Measurements from ENCODE around the gene CALN1. TPM values are rescaled to one million over a fixed set of nuclear protein-coding genes. Genes with fewer than 3 reads are reported as not detected.

CALN1 gene
- total RNA-seq, 1 donor from 2014 or later: not detected

- Mint-ChIP-seq H3K36me3 (ENCODE audit: low read depth) (no peaks in the 10 kb centered on the region), H3K27me3 (ENCODE audit: low read depth) (no peaks in the 10 kb centered on the region), H3K27ac (no peak overlapping the region), H3K9me3 (peaks cover 5% of the 10 kb centered on the region), H3K4me1 (ENCODE audit: low read depth) (no peaks in the 10 kb centered on the region), H3K4me3 (ENCODE audit: low read depth) (no peak overlapping the region)
- intact Hi-C loops (cut with micrococcal nuclease): no loop called here
- no peak for DNase-seq (ENCODE audit: low spot score)
Measured at GRCh38 chr7:72268090-72268489, 144.0 kb downstream of the CALN1 start.

- intact Hi-C loops (cut with micrococcal nuclease): no loop called here
- peaks cover 5% of the 10 kb centered on the region for H3K9me3 Mint-ChIP-seq
- DNase-seq (ENCODE audit: low spot score): no peak
- H3K4me1 Mint-ChIP-seq (ENCODE audit: low read depth): no peaks in the 10 kb centered on the region
- H3K36me3 Mint-ChIP-seq (ENCODE audit: low read depth): no peaks in the 10 kb centered on the region
- no peaks in the 10 kb centered on the region for H3K27me3 Mint-ChIP-seq (ENCODE audit: low read depth)
- no peak overlapping the region for H3K27ac Mint-ChIP-seq
- H3K4me3 Mint-ChIP-seq (ENCODE audit: low read depth): no peak overlapping the region
Measured at GRCh38 chr7:72267291-72267800, 144.8 kb downstream of the CALN1 start.

- Mint-ChIP-seq H3K36me3 (ENCODE audit: low read depth) (no peaks in the 10 kb centered on the region), H3K9me3 (peaks cover 6% of the 10 kb centered on the region), H3K4me1 (ENCODE audit: low read depth) (no peaks in the 10 kb centered on the region), H3K4me3 (ENCODE audit: low read depth) (no peak overlapping the region), H3K27me3 (ENCODE audit: low read depth) (no peaks in the 10 kb centered on the region), H3K27ac (no peak overlapping the region)
- intact Hi-C loops (cut with micrococcal nuclease): no loop called here
- no peak for DNase-seq (ENCODE audit: low spot score)
Measured at GRCh38 chr7:72266771-72267170, 145.4 kb downstream of the CALN1 start.

GRCh38 chr7:72265071-72265904 is 146.8 kb downstream of the CALN1 start:
- H3K27me3 Mint-ChIP-seq (ENCODE audit: low read depth): no peaks in the 10 kb centered on the region
- H3K27ac Mint-ChIP-seq: no peak overlapping the region
- H3K9me3 Mint-ChIP-seq: peaks cover 6% of the 10 kb centered on the region
- H3K36me3 Mint-ChIP-seq (ENCODE audit: low read depth): no peaks in the 10 kb centered on the region
- no peak overlapping the region for H3K4me3 Mint-ChIP-seq (ENCODE audit: low read depth)
- intact Hi-C loops (cut with micrococcal nuclease): no loop called here
- DNase-seq (ENCODE audit: low spot score): no peak
- H3K4me1 Mint-ChIP-seq (ENCODE audit: low read depth): no peaks in the 10 kb centered on the region

- Mint-ChIP-seq H3K4me1 (ENCODE audit: low read depth) (no peaks in the 10 kb centered on the region), H3K4me3 (ENCODE audit: low read depth) (no peak overlapping the region), H3K9me3 (peaks cover 16% of the 10 kb centered on the region), H3K27me3 (ENCODE audit: low read depth) (no peaks in the 10 kb centered on the region), H3K27ac (no peak overlapping the region), H3K36me3 (ENCODE audit: low read depth) (no peaks in the 10 kb centered on the region)
- no peak for DNase-seq (ENCODE audit: low spot score)
- intact Hi-C loops (cut with micrococcal nuclease): no loop called here
Measured at GRCh38 chr7:72260406-72260805, 151.7 kb downstream of the CALN1 start.

GRCh38 chr7:72258074-72258473 is 154.1 kb downstream of the CALN1 start:
- Mint-ChIP-seq H3K9me3 (peaks cover 16% of the 10 kb centered on the region), H3K4me3 (ENCODE audit: low read depth) (no peak overlapping the region), H3K27ac (no peak overlapping the region), H3K27me3 (ENCODE audit: low read depth) (no peaks in the 10 kb centered on the region), H3K36me3 (ENCODE audit: low read depth) (no peaks in the 10 kb centered on the region), H3K4me1 (ENCODE audit: low read depth) (no peaks in the 10 kb centered on the region)
- intact Hi-C loops (cut with micrococcal nuclease): no loop called here
- no peak for DNase-seq (ENCODE audit: low spot score)

GRCh38 chr7:72254455-72254854 is 157.7 kb downstream of the CALN1 start:
- H3K9me3 Mint-ChIP-seq: peaks cover 19% of the 10 kb centered on the region

GRCh38 chr7:72249106-72249505 is 163.0 kb downstream of the CALN1 start:
- no peaks in the 10 kb centered on the region for H3K4me1 Mint-ChIP-seq (ENCODE audit: low read depth)
- no peak for DNase-seq (ENCODE audit: low spot score)
- H3K36me3 Mint-ChIP-seq (ENCODE audit: low read depth): no peaks in the 10 kb centered on the region
- no peaks in the 10 kb centered on the region for H3K27me3 Mint-ChIP-seq (ENCODE audit: low read depth)
- no peak overlapping the region for H3K4me3 Mint-ChIP-seq (ENCODE audit: low read depth)
- intact Hi-C loops (cut with micrococcal nuclease): no loop called here
- no peak overlapping the region for H3K27ac Mint-ChIP-seq
- H3K9me3 Mint-ChIP-seq: peaks cover 22% of the 10 kb centered on the region

More at GRCh38 chr7:72254455-72254854, 157.7 kb downstream of the CALN1 start:
- H3K27me3 Mint-ChIP-seq (ENCODE audit: low read depth): no peaks in the 10 kb centered on the region
- no peak overlapping the region for H3K27ac Mint-ChIP-seq
- intact Hi-C loops (cut with micrococcal nuclease): no loop called here
- DNase-seq (ENCODE audit: low spot score): no peak
- H3K36me3 Mint-ChIP-seq (ENCODE audit: low read depth): no peaks in the 10 kb centered on the region
- H3K4me3 Mint-ChIP-seq (ENCODE audit: low read depth): no peak overlapping the region
- H3K4me1 Mint-ChIP-seq (ENCODE audit: low read depth): no peaks in the 10 kb centered on the region

- no peaks in the 10 kb centered on the region for H3K4me1 Mint-ChIP-seq (ENCODE audit: low read depth)
- H3K4me3 Mint-ChIP-seq (ENCODE audit: low read depth): no peak overlapping the region
- intact Hi-C loops (cut with micrococcal nuclease): no loop called here
- no peak overlapping the region for H3K27ac Mint-ChIP-seq
- H3K36me3 Mint-ChIP-seq (ENCODE audit: low read depth): no peaks in the 10 kb centered on the region
- no peaks in the 10 kb centered on the region for H3K27me3 Mint-ChIP-seq (ENCODE audit: low read depth)
- peaks cover 17% of the 10 kb centered on the region for H3K9me3 Mint-ChIP-seq
- DNase-seq (ENCODE audit: low spot score): no peak
Measured at GRCh38 chr7:72244826-72245398, 167.2 kb downstream of the CALN1 start.

GRCh38 chr7:72243329-72243728 is 168.8 kb downstream of the CALN1 start:
- intact Hi-C loops (cut with micrococcal nuclease): no loop called here
- H3K27ac Mint-ChIP-seq: no peak overlapping the region
- no peak overlapping the region for H3K4me3 Mint-ChIP-seq (ENCODE audit: low read depth)
- H3K36me3 Mint-ChIP-seq (ENCODE audit: low read depth): no peaks in the 10 kb centered on the region
- DNase-seq (ENCODE audit: low spot score): no peak
- no peaks in the 10 kb centered on the region for H3K4me1 Mint-ChIP-seq (ENCODE audit: low read depth)
- H3K27me3 Mint-ChIP-seq (ENCODE audit: low read depth): no peaks in the 10 kb centered on the region
- peaks cover 13% of the 10 kb centered on the region for H3K9me3 Mint-ChIP-seq

GRCh38 chr7:72235351-72235750 is 176.8 kb downstream of the CALN1 start:
- no peaks in the 10 kb centered on the region for H3K36me3 Mint-ChIP-seq (ENCODE audit: low read depth)
- intact Hi-C loops (cut with micrococcal nuclease): no loop called here
- H3K27me3 Mint-ChIP-seq (ENCODE audit: low read depth): no peaks in the 10 kb centered on the region
- no peaks in the 10 kb centered on the region for H3K4me1 Mint-ChIP-seq (ENCODE audit: low read depth)
- no peak for DNase-seq (ENCODE audit: low spot score)
- no peak overlapping the region for H3K4me3 Mint-ChIP-seq (ENCODE audit: low read depth)
- peaks cover 10% of the 10 kb centered on the region for H3K9me3 Mint-ChIP-seq
- no peak overlapping the region for H3K27ac Mint-ChIP-seq

- Mint-ChIP-seq H3K4me3 (ENCODE audit: low read depth) (no peak overlapping the region), H3K27me3 (ENCODE audit: low read depth) (no peaks in the 10 kb centered on the region), H3K4me1 (ENCODE audit: low read depth) (no peaks in the 10 kb centered on the region), H3K27ac (no peak overlapping the region), H3K9me3 (peaks cover 10% of the 10 kb centered on the region), H3K36me3 (ENCODE audit: low read depth) (no peaks in the 10 kb centered on the region)
- no peak for DNase-seq (ENCODE audit: low spot score)
- intact Hi-C loops (cut with micrococcal nuclease): no loop called here
Measured at GRCh38 chr7:72234086-72234485, 178.1 kb downstream of the CALN1 start.

- no peak overlapping the region for H3K4me3 Mint-ChIP-seq (ENCODE audit: low read depth)
- intact Hi-C loops (cut with micrococcal nuclease): no loop called here
- DNase-seq (ENCODE audit: low spot score): no peak
- no peaks in the 10 kb centered on the region for H3K36me3 Mint-ChIP-seq (ENCODE audit: low read depth)
- no peaks in the 10 kb centered on the region for H3K27me3 Mint-ChIP-seq (ENCODE audit: low read depth)
- no peak overlapping the region for H3K27ac Mint-ChIP-seq
- H3K4me1 Mint-ChIP-seq (ENCODE audit: low read depth): no peaks in the 10 kb centered on the region
- H3K9me3 Mint-ChIP-seq: peaks cover 10% of the 10 kb centered on the region
Measured at GRCh38 chr7:72230281-72230680, 181.9 kb downstream of the CALN1 start.

Measured in activated T-helper 2 cell treated with anti-CD3 and anti-CD28 coated beads, Interferon-gamma antibody, Interleukin-2, Interleukin-4, amounts not matched to agents 10 μg/mL and 5 μg/mL and 100 μg/mL, durations not matched to agents 14 hours and 24 hours and 36 hours (primary cell).